Central memory CD8-positive, alpha-beta T cell (primary cell): ENCODE data around the gene CEP170.

Experiments
- ATAC-seq: fragments of 150-1000 bp; cut with Tn5 transposase; replicated peaks from 2 replicates; pipeline ENCODE4 v1.10.0; 2022; ENCODE audit warnings: mild to moderate bottlenecking, moderate FRiP score, moderate number of reproducible peaks; ENCODE audit not compliant: poor library complexity, severe bottlenecking; ENCODE audit errors: extremely low read depth
- DNase-seq, 2 donors: peaks; one replicate each; pipeline ENCODE4 v3.0.0; 2021; ENCODE audit warnings: low spot score in 2 of 2
- H3K27ac Mint-ChIP-seq: one replicate; pipeline ENCODE4 v1.8.0; 2022; ENCODE audit warnings: low read depth, mild to moderate bottlenecking, moderate library complexity, mixed read lengths
- H3K27me3 Mint-ChIP-seq: one replicate; pipeline ENCODE4 v1.8.0; 2022; ENCODE audit warnings: mixed read lengths
- H3K36me3 Mint-ChIP-seq: one replicate; pipeline ENCODE4 v1.8.0; 2022; ENCODE audit warnings: mild to moderate bottlenecking, moderate library complexity, mixed read lengths; ENCODE audit not compliant: insufficient read depth
- H3K4me1 Mint-ChIP-seq: one replicate; pipeline ENCODE4 v1.8.0; 2022; ENCODE audit warnings: mixed read lengths
- H3K4me3 Mint-ChIP-seq: one replicate; pipeline ENCODE4 v1.8.0; 2022; ENCODE audit warnings: mild to moderate bottlenecking, moderate library complexity, mixed read lengths
- H3K9me3 Mint-ChIP-seq: one replicate; pipeline ENCODE4 v1.8.0; 2022; ENCODE audit warnings: mixed read lengths

CEP170 gene

GRCh38 chr1:243254927-243255790 lies at the start of gene CEP170:
CEP170 (minus strand) TSS chr1:243255281; CDS start chr1:243225280, 30,001 bp downstream.
- H3K27ac Mint-ChIP-seq, result peak within 1 kb of the TSS; percentile 98
- DNase-seq (peak; percentile 78 to 84), ATAC-seq (peak; percentile 66)
- H3K4me3 Mint-ChIP-seq, result peak within 1 kb of the TSS; percentile 98
- H3K27me3 Mint-ChIP-seq, result no peaks in the 10 kb centered on the region
- H3K36me3 Mint-ChIP-seq, result peaks cover 16% of the 10 kb centered on the region
- H3K4me1 Mint-ChIP-seq, result peaks cover 34% of the 10 kb centered on the region
- no peaks in the 10 kb centered on the region for H3K9me3 Mint-ChIP-seq

GRCh38 chr1:243301059-243301458 lies 46.0 kb upstream of the CEP170 start:
- ATAC-seq (no peak), DNase-seq (no peak)
- Mint-ChIP-seq H3K27ac (no peak overlapping the region), H3K4me1 (no peaks in the 10 kb centered on the region), H3K4me3 (no peak overlapping the region), H3K27me3 (no peaks in the 10 kb centered on the region), H3K36me3 (peaks cover 9% of the 10 kb centered on the region), H3K9me3 (no peaks in the 10 kb centered on the region)

- peaks cover 9% of the 10 kb centered on the region for H3K36me3 Mint-ChIP-seq
- ATAC-seq, result no peak
Measured at GRCh38 chr1:243299069-243299468, 44.0 kb upstream of the CEP170 start.

DNA sequence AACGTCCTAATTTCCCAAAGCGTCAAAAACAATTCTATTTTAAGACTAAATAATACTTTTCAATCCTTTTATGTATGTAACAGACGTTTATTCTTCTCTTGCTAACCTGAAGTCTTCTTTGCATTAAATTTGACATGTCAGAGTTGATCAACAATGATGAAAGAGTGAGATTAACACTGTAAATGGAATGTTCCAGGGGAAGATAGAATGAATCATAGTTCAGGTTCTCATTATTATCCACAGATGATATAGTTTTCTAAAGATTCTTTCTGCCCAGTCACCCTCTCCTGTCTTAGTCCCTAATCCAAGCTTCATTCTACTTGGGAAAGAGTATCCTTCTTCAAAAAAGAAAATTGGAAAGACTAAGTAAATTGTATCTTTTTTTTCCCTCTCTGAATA lies 39.6 kb upstream of the CEP170 start:
- H3K36me3 Mint-ChIP-seq, result peaks cover 16% of the 10 kb centered on the region
- no peak overlapping the region for H3K27ac Mint-ChIP-seq
- no peaks in the 10 kb centered on the region for H3K4me1 Mint-ChIP-seq
- no peak overlapping the region for H3K4me3 Mint-ChIP-seq
- DNase-seq, result no peak
- H3K27me3 Mint-ChIP-seq, result no peaks in the 10 kb centered on the region
- ATAC-seq, result no peak
- H3K9me3 Mint-ChIP-seq, result peaks cover 16% of the 10 kb centered on the region

More at GRCh38 chr1:243299069-243299468, 44.0 kb upstream of the CEP170 start:
- no peak for DNase-seq
- H3K4me3 Mint-ChIP-seq, result no peak overlapping the region
- H3K27me3 Mint-ChIP-seq, result no peaks in the 10 kb centered on the region
- no peak overlapping the region for H3K27ac Mint-ChIP-seq
- no peaks in the 10 kb centered on the region for H3K4me1 Mint-ChIP-seq
- H3K9me3 Mint-ChIP-seq, result peaks cover 9% of the 10 kb centered on the region

- no peak overlapping the region for H3K27ac Mint-ChIP-seq
Measured at GRCh38 chr1:243293941-243294722, 39.1 kb upstream of the CEP170 start.

GRCh38 chr1:243292117-243292516 lies 37.0 kb upstream of the CEP170 start:
- no peak overlapping the region for H3K4me3 Mint-ChIP-seq
- DNase-seq, result no peak
- no peak overlapping the region for H3K27ac Mint-ChIP-seq
- H3K36me3 Mint-ChIP-seq, result peaks cover 27% of the 10 kb centered on the region
- peaks cover 16% of the 10 kb centered on the region for H3K9me3 Mint-ChIP-seq
- H3K27me3 Mint-ChIP-seq, result no peaks in the 10 kb centered on the region
- peaks cover 6% of the 10 kb centered on the region for H3K4me1 Mint-ChIP-seq
- ATAC-seq, result no peak

More at GRCh38 chr1:243293941-243294722, 39.1 kb upstream of the CEP170 start:
- Mint-ChIP-seq H3K27me3 (no peaks in the 10 kb centered on the region), H3K4me3 (no peak overlapping the region), H3K36me3 (peaks cover 19% of the 10 kb centered on the region), H3K9me3 (peaks cover 16% of the 10 kb centered on the region), H3K4me1 (no peaks in the 10 kb centered on the region)
- DNase-seq, result no peak
- ATAC-seq, result no peak

- Mint-ChIP-seq H3K27me3 (no peaks in the 10 kb centered on the region), H3K27ac (no peak overlapping the region), H3K4me1 (peaks cover 6% of the 10 kb centered on the region), H3K9me3 (peaks cover 16% of the 10 kb centered on the region), H3K4me3 (no peak overlapping the region), H3K36me3 (peaks cover 25% of the 10 kb centered on the region)
- DNase-seq (no peak), ATAC-seq (no peak)
Measured at GRCh38 chr1:243291292-243291691, 36.2 kb upstream of the CEP170 start.

DNA sequence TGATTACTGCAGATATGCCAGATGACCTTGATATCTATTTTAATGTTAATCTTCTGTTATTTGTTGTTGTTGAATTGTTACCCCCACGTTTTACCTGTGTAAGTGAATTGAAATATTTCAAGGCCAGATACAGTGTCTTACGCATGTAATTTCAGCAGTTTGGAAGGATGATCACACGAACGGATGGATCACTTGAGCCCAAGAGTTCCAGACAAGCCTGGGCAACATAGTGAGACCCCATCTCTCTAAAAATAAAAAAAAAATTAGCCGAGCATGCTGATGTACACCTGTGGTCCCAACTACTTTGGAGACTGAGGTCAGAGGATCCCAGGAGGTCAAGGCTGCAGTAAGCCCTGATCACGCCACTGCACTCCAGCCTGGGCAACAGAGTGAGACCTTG lies 33.0 kb upstream of the CEP170 start:
- H3K27ac Mint-ChIP-seq, result peak overlapping the region; percentile 29
- H3K4me1 Mint-ChIP-seq, result peaks cover 6% of the 10 kb centered on the region
- no peaks in the 10 kb centered on the region for H3K27me3 Mint-ChIP-seq
- no peak for ATAC-seq
- H3K9me3 Mint-ChIP-seq, result no peaks in the 10 kb centered on the region
- H3K4me3 Mint-ChIP-seq, result no peak overlapping the region
- DNase-seq, result no peak
- H3K36me3 Mint-ChIP-seq, result peaks cover 24% of the 10 kb centered on the region

DNA sequence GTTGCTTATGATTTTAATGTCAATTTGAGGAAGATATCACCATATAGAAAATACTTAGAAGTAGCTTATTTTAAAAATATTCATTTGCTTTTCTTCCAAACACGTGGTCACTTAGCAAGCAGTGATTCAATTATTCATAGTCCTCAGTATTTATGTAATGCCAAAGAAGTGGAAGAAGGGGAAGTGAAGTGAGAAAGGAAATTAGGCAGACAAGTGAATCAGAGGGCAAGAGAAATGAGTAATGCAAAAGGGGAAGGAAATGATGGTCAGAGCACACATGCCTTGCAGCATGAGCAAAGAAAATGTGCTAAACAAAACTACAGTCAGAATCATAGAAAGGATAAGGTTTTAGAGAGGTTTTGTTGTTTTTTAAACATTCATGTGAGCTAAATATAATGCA lies 32.6 kb upstream of the CEP170 start:
- ATAC-seq (no peak), DNase-seq (no peak)
- Mint-ChIP-seq H3K4me1 (peaks cover 6% of the 10 kb centered on the region), H3K27ac (peak overlapping the region; percentile 29), H3K9me3 (no peaks in the 10 kb centered on the region), H3K4me3 (no peak overlapping the region), H3K27me3 (no peaks in the 10 kb centered on the region), H3K36me3 (peaks cover 22% of the 10 kb centered on the region)

DNA sequence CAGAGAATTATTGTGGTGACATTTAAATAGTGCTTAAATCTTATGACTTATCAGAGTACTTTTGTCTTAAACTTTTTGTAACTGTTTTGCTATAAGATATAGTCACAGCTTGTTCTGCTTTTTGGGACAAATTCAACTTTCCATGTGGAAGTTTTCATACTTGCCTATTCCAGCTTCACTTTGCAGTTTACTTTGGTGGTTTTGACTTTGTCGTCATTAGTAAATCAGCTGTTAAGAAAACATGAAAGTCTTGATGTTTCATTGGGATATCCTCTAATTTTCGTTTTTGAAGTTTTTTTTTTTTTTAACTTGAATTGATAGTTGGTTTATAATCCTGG lies 32.0 kb upstream of the CEP170 start:
- peaks cover 6% of the 10 kb centered on the region for H3K4me1 Mint-ChIP-seq
- no peaks in the 10 kb centered on the region for H3K9me3 Mint-ChIP-seq
- DNase-seq (no peak), ATAC-seq (no peak)
- no peaks in the 10 kb centered on the region for H3K27me3 Mint-ChIP-seq
- peak overlapping the region; percentile 29 for H3K27ac Mint-ChIP-seq
- H3K36me3 Mint-ChIP-seq, result peaks cover 22% of the 10 kb centered on the region
- H3K4me3 Mint-ChIP-seq, result no peak overlapping the region

DNA sequence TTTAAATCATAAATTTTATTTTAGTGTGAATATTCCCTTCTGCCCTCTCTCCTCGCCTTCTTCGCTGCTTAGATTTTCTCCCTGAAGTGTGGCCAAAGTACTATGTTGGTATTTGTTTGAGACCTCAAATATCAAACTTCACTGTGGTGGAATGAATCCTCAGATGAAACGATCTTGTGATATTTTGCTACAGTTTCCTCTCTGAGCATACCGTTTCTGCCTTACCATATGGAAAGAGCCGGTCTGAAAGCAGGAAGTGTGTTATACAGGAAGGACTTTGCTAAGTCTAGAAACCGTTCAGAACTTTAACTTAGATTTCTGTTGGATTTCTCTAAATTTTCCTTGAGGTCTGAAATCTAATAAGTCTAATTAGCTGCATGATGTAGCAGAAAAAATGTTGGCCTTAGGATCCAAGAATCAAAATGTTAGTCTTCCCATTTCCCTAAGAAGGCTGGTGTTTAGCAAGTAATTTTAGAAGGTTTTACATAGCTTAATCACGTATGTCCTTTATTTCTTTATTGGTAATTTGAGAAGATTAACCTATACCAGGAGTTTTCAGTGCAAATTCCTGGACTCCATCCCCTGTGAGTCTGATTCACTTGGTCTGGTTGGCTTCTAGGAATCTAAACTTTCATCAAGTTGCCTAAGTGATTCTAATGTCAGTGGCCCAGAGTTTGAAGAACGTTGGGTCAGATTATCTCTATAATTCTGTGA lies 31.5 kb upstream of the CEP170 start:
- H3K27ac Mint-ChIP-seq, result peak overlapping the region; percentile 29
- H3K4me3 Mint-ChIP-seq, result no peak overlapping the region
- no peaks in the 10 kb centered on the region for H3K27me3 Mint-ChIP-seq
- DNase-seq (no peak), ATAC-seq (no peak)
- peaks cover 25% of the 10 kb centered on the region for H3K36me3 Mint-ChIP-seq
- no peaks in the 10 kb centered on the region for H3K9me3 Mint-ChIP-seq
- H3K4me1 Mint-ChIP-seq, result peaks cover 6% of the 10 kb centered on the region

- no peak for ATAC-seq
- no peaks in the 10 kb centered on the region for H3K27me3 Mint-ChIP-seq
- no peak overlapping the region for H3K4me3 Mint-ChIP-seq
Measured at GRCh38 chr1:243281672-243282071, 26.6 kb upstream of the CEP170 start.

More at GRCh38 chr1:243281672-243282071, 26.6 kb upstream of the CEP170 start:
- H3K27ac Mint-ChIP-seq, result no peak overlapping the region
- DNase-seq, result no peak
- H3K9me3 Mint-ChIP-seq, result no peaks in the 10 kb centered on the region
- H3K4me1 Mint-ChIP-seq, result no peaks in the 10 kb centered on the region
- H3K36me3 Mint-ChIP-seq, result peaks cover 16% of the 10 kb centered on the region
